HepG2 (cell line): Measurements from ENCODE around the gene CD80. TPM values are rescaled to one million over a fixed set of nuclear protein-coding genes. Genes with fewer than 3 reads are reported as not detected.

Source experiments
- ATAC-seq: fragments of 200-7000 bp; cut with Tn5 transposase; 3 replicates; pipeline ENCODE4 v1.9.1; 2020; ENCODE audit warnings: mild to moderate bottlenecking, moderate library complexity
- BruUV-seq: library from RNA; stranded (reverse); fragments of 400-500 nt; replicated peaks from 2 replicates; lab custom pipeline; 2021; lab: Mats Ljungman, UMichigan
- CTCF ChIA-PET: fragments of 300-600 bp; formaldehyde crosslinking; extraction: SDS; loops from one replicate; lab custom pipeline; 2021; ENCODE audit warnings: low total read pairs, inconsistent platforms, low intra/inter-chr PET ratio; lab: Yijun Ruan, JAX
- POLR2A ChIA-PET: fragments of 350-600 bp; sonication (Branson Sonifier 250); formaldehyde crosslinking; loops from one replicate; lab custom pipeline; 2020; ENCODE audit warnings: antibody characterized with exemption, inconsistent platforms; lab: Yijun Ruan, JAX
- DNase-seq: peaks from one replicate; pipeline ENCODE4 v3.0.0-alpha.2; 2015; ENCODE audit warnings: low spot score
- FAIRE-seq: peaks from 3 replicates; lab custom pipeline; 2011; peaks lifted over from hg19 to GRCh38; lab: Jason Lieb, UNC
- H2AFZ ChIP-seq: one replicate; pipeline ENCODE4 v1.6.1; 2011; ENCODE audit warnings: low read length, inconsistent platforms
- H3K27ac ChIP-seq: fragments of 300-600 bp; 3 replicates; pipeline ENCODE4 v1.8.0; 2011; ENCODE audit warnings: mixed run types, mild to moderate bottlenecking, mixed read lengths, low read length, inconsistent platforms; ENCODE audit not compliant: insufficient read depth; ENCODE audit errors: extremely low read length
- H3K27me3 ChIP-seq, 2 experiments: fragments of 200-600 bp in 1 of 2; 2 replicates in 1 of 2; 3 replicates in 1 of 2; pipeline versions ENCODE4 v1.6.0 to v1.8.0; 2011; ENCODE audit warnings: low read length in 2 of 2, mild to moderate bottlenecking in 2 of 2, moderate library complexity in 2 of 2, inconsistent platforms in 1 of 2; ENCODE audit not compliant: insufficient read depth in 2 of 2, control insufficient read depth in 1 of 2
- H3K36me3 ChIP-seq, 2 experiments: fragments of 200-600 bp in 1 of 2; replicated peaks in 1 of 2; 2 replicates in 1 of 2; 3 replicates in 1 of 2; pipeline versions ENCODE4 v1.5.1 to v1.8.0; 2011; ENCODE audit warnings: low read length in 2 of 2, inconsistent platforms in 1 of 2; ENCODE audit not compliant: insufficient read depth in 2 of 2, control insufficient read depth in 1 of 2
- H3K4me1 ChIP-seq: 2 replicates; pipeline ENCODE4 v1.5.1; 2012; ENCODE audit warnings: low read length, inconsistent platforms; ENCODE audit not compliant: insufficient read depth
- H3K4me2 ChIP-seq: 2 replicates; pipeline ENCODE4 v1.6.0; 2011; ENCODE audit warnings: low read depth, low read length, inconsistent platforms
- H3K4me3 ChIP-seq, 3 experiments: fragments of 200-600 bp in 1 of 3; sonication (generic), shearing (Covaris generic) in 1 of 3; replicated peaks in 1 of 3; 2 replicates each; pipeline ENCODE4 v1.5.1; 2011 to 2016; ENCODE audit warnings: low read length in 3 of 3, inconsistent platforms in 2 of 3, low read depth in 2 of 3, mild to moderate bottlenecking in 2 of 3, control low read depth in 1 of 3, mixed read lengths in 1 of 3; ENCODE audit not compliant: insufficient read depth in 1 of 3
- H3K79me2 ChIP-seq: one replicate; pipeline ENCODE4 v1.6.1; 2011; ENCODE audit warnings: low read length, inconsistent platforms; ENCODE audit not compliant: insufficient read depth
- H3K9ac ChIP-seq: 2 replicates; pipeline ENCODE4 v1.6.0; 2011; ENCODE audit warnings: mild to moderate bottlenecking, low read depth, low read length, inconsistent platforms; ENCODE audit not compliant: insufficient read depth
- H3K9me3 ChIP-seq: 2 replicates; pipeline ENCODE4 v1.5.1; 2012; ENCODE audit warnings: mild to moderate bottlenecking, low read length
- H4K20me1 ChIP-seq: 2 replicates; pipeline ENCODE4 v1.6.0; 2011; ENCODE audit warnings: inconsistent platforms, mild to moderate bottlenecking, low read length, moderate library complexity; ENCODE audit not compliant: insufficient read depth
- EHMT2 ChIP-seq: fragments of 200-600 bp; sonication (generic); IDR thresholded peaks from 2 replicates; pipeline ENCODE4 v1.7.0; 2017; ENCODE audit warnings: antibody characterized with exemption, low read depth, low read length, borderline replicate concordance
- FOXK2 ChIP-seq: fragments of 450-650 bp; IDR thresholded peaks from 2 replicates; pipeline ENCODE4 v1.6.1; 2016
- JUN ChIP-seq: sonication (generic); formaldehyde crosslinking; IDR thresholded peaks from 2 replicates; pipeline ENCODE4 v1.4.0; 2020; ENCODE audit warnings: mild to moderate bottlenecking, missing genetic modification reagents
- MIER3 ChIP-seq: IDR thresholded peaks from 2 replicates; pipeline ENCODE4 v1.6.1; 2016; ENCODE audit warnings: missing compliant biosample characterization, borderline replicate concordance
- PAWR ChIP-seq: sonication (generic); formaldehyde crosslinking; IDR thresholded peaks from 2 replicates; pipeline ENCODE4 v1.4.0; 2020; ENCODE audit warnings: missing genetic modification reagents, mild to moderate bottlenecking, borderline replicate concordance
- TEAD2 ChIP-seq: sonication (generic); formaldehyde crosslinking; IDR thresholded peaks from 2 replicates; pipeline ENCODE4 v1.9.0; 2021; ENCODE audit warnings: missing genetic modification reagents
- TFDP1 ChIP-seq: IDR thresholded peaks from 2 replicates; pipeline ENCODE4 v1.6.1; 2016; ENCODE audit warnings: missing compliant biosample characterization, missing genetic modification reagents, borderline replicate concordance
- ZNF441 ChIP-seq: sonication (generic); formaldehyde crosslinking; IDR thresholded peaks from 2 replicates; pipeline ENCODE4 v1.7.0; 2021; ENCODE audit warnings: missing genetic modification reagents, borderline replicate concordance
- ZNF891 ChIP-seq: sonication (generic); formaldehyde crosslinking; IDR thresholded peaks from 2 replicates; pipeline ENCODE4 v1.5.0; 2020; ENCODE audit warnings: mild to moderate bottlenecking, missing genetic modification reagents
- ZSCAN31 ChIP-seq: sonication (generic); formaldehyde crosslinking; IDR thresholded peaks from 2 replicates; pipeline ENCODE4 v1.5.0; 2020; ENCODE audit warnings: low read depth, mild to moderate bottlenecking, missing genetic modification reagents
- WGBS: methylation state at CpG from one replicate; pipeline ENCODE4 v1.1.6; 2017; ENCODE audit warnings: low lambda C conversion rate; 5-methylcytosine and 5-hydroxymethylcytosine counted together
- in situ Hi-C: cut with HindIII; loops from 2 replicates; pipeline ENCODE4 v1.10.0; 2017; ENCODE audit warnings: low pct_unique_long_range_greater_than_20kb; ENCODE audit not compliant: extremely low pct_ligation_motif_present
- intact Hi-C: fragments of 100-400 bp; cut with micrococcal nuclease; formaldehyde crosslinking; loops from one replicate; pipeline ENCODE4 v1.10.0; 2022; ENCODE audit not compliant: unreplicated experiment
- polyA plus RNA-seq, 8 experiments: library from polyadenylated mRNA; depleted of rRNA in 3 of 8; stranded (reverse) in 7 of 8; unstranded in 1 of 8; fragments of >200 nt; fragmentation: Illumina TruSeq in 4 of 8; extraction: Trizol in 4 of 8; gene quantifications; 2 replicates each; pipeline versions ENCODE4 v1.2.1 to v1.2.3, GENCODE V29; 2011 to 2016; ENCODE audit warnings: low read depth in 4 of 8, missing spikeins in 1 of 8, mixed read lengths in 1 of 8; ENCODE audit not compliant: insufficient read depth in 1 of 8
- total RNA-seq, 5 experiments: library from RNA; depleted of rRNA; stranded (reverse); fragments of >200 nt; fragmentation: Illumina TruSeq; extraction: Trizol; gene quantifications; 2 replicates each; pipeline ENCODE4 v1.2.3, GENCODE V29; 2016; ENCODE audit warnings: low read depth in 1 of 5

CD80 gene
- total and polyA plus RNA-seq, 2 of the 13 experiments (the other 11 are each of a cell fraction or from before 2014, with no cell fraction given), result not detected

- DNase-seq (no peak), FAIRE-seq (no peak), ATAC-seq (no peak)
- no peaks in the 10 kb centered on the region for H3K36me3 ChIP-seq
- H3K27me3 ChIP-seq, result no peaks in the 10 kb centered on the region; a peak in 1 of 5 replicates
- no TSS peak for BruUV-seq
- no peak for TF ChIP-seq TFDP1
- no peak for TF ChIP-seq MIER3 (CRISPR knock-in tag)
- no peak for TF ChIP-seq ZNF441
- TF ChIP-seq EHMT2, result no peak
- TF ChIP-seq JUN (CRISPR knock-in tag), result no peak
- TF ChIP-seq FOXK2, result no peak
- TF ChIP-seq ZNF891, result no peak
- no peak for TF ChIP-seq ZSCAN31 (CRISPR knock-in tag)
- no peak for TF ChIP-seq PAWR (CRISPR knock-in tag)
- no peak for TF ChIP-seq TEAD2
- no peaks in the 10 kb centered on the region for H3K79me2 ChIP-seq
- H3K9ac ChIP-seq, result no peak overlapping the region
- H4K20me1 ChIP-seq, result no peaks in the 10 kb centered on the region
- no peak overlapping the region for H2AFZ ChIP-seq
- intact Hi-C loops, result loop anchor here (1.0 kb wide), 1 partner anchor 82 kb away; no protein-coding TSS in a partner anchor
- in situ Hi-C loops, result no loop called here
- H3K27ac ChIP-seq, result no peak overlapping the region
- no peak overlapping the region for H3K4me3 ChIP-seq
- ChIA-PET CTCF (no interaction called here), POLR2A (no interaction called here)
- H3K9me3 ChIP-seq, result no peaks in the 10 kb centered on the region
- WGBS, result 55% methylated on average over 5 of the region's 6 CpGs
- H3K4me1 ChIP-seq, result peaks cover 21% of the 10 kb centered on the region; the same call in 1 of the 2 replicates
- H3K4me2 ChIP-seq, result no peak overlapping the region
Measured at GRCh38 chr3:119599558-119600174, 40.3 kb upstream of the CD80 start.
